Measurements from ENCODE around the gene FNBP1. TPM values are rescaled to one million over a fixed set of nuclear protein-coding genes. Genes with fewer than 3 reads are reported as not detected.
A peak's percentile ranks its signal among the peaks of the same experiment; 100 is the strongest.

FNBP1 gene
- 8.8 and 25.6 TPM in 2 replicates for total RNA-seq

GRCh38 chr9:130042885-130043653, at the start of gene FNBP1:
FNBP1 (minus strand) TSS chr9:130043189; CDS start chr9:130042975, 214 bp downstream.
- H3K4me3 ChIP-seq (ENCODE audit: low read depth, low read length): peak within 1 kb of the TSS; percentile 89
- DNase-seq (ENCODE audit: low read depth): no peak
- TF ChIP-seq CTCF (conservative IDR thresholded peaks at IDR 0.05; ENCODE audit: low read depth, low read length): no peak

GRCh38 chr9:130090915-130091314, 47.9 kb upstream of the FNBP1 start:
- DNase-seq (ENCODE audit: low read depth): no peak
- H3K4me3 ChIP-seq (ENCODE audit: low read depth, low read length): no peak overlapping the region
- peak; percentile 8 for TF ChIP-seq CTCF (conservative IDR thresholded peaks at IDR 0.05; ENCODE audit: low read depth, low read length)

GRCh38 chr9:130089141-130089540, 46.2 kb upstream of the FNBP1 start:
- no peak for TF ChIP-seq CTCF (conservative IDR thresholded peaks at IDR 0.05; ENCODE audit: low read depth, low read length)
- H3K4me3 ChIP-seq (ENCODE audit: low read depth, low read length): no peak overlapping the region
- DNase-seq (ENCODE audit: low read depth): no peak

- DNase-seq (ENCODE audit: low read depth): no peak
- TF ChIP-seq CTCF (conservative IDR thresholded peaks at IDR 0.05; ENCODE audit: low read depth, low read length): no peak
- no peak overlapping the region for H3K4me3 ChIP-seq (ENCODE audit: low read depth, low read length)
Observed at GRCh38 chr9:130088051-130088450, 45.1 kb upstream of the FNBP1 start.

- no peak overlapping the region for H3K4me3 ChIP-seq (ENCODE audit: low read depth, low read length)
- no peak for TF ChIP-seq CTCF (conservative IDR thresholded peaks at IDR 0.05; ENCODE audit: low read depth, low read length)
- no peak for DNase-seq (ENCODE audit: low read depth)
Observed at GRCh38 chr9:130084337-130084736, 41.3 kb upstream of the FNBP1 start.

GRCh38 chr9:130078547-130078946, 35.6 kb upstream of the FNBP1 start:
- no peak for DNase-seq (ENCODE audit: low read depth)
- no peak overlapping the region for H3K4me3 ChIP-seq (ENCODE audit: low read depth, low read length)
- TF ChIP-seq CTCF (conservative IDR thresholded peaks at IDR 0.05; ENCODE audit: low read depth, low read length): no peak

- DNase-seq (ENCODE audit: low read depth): no peak
- TF ChIP-seq CTCF (conservative IDR thresholded peaks at IDR 0.05; ENCODE audit: low read depth, low read length): no peak
- H3K4me3 ChIP-seq (ENCODE audit: low read depth, low read length): no peak overlapping the region
Observed at GRCh38 chr9:130073373-130073772, 30.4 kb upstream of the FNBP1 start.

All from epithelial cell of proximal tubule (primary cell).